HepG2 (cell line): ENCODE results near the gene KRT16. TPM values are rescaled to one million over a fixed set of nuclear protein-coding genes. Genes with fewer than 3 reads are reported as not detected.

Experiments used
- ATAC-seq: fragments of 200-7000 bp; cut with Tn5 transposase; 3 replicates; pipeline ENCODE4 v1.9.1; 2020; ENCODE audit warnings: mild to moderate bottlenecking, moderate library complexity
- BruUV-seq: library from RNA; stranded (reverse); fragments of 400-500 nt; replicated peaks from 2 replicates; lab custom pipeline; 2021; lab: Mats Ljungman, UMichigan
- CTCF ChIA-PET: fragments of 300-600 bp; formaldehyde crosslinking; extraction: SDS; loops from one replicate; lab custom pipeline; 2021; ENCODE audit warnings: low total read pairs, inconsistent platforms, low intra/inter-chr PET ratio; lab: Yijun Ruan, JAX
- POLR2A ChIA-PET: fragments of 350-600 bp; sonication (Branson Sonifier 250); formaldehyde crosslinking; loops from one replicate; lab custom pipeline; 2020; ENCODE audit warnings: antibody characterized with exemption, inconsistent platforms; lab: Yijun Ruan, JAX
- DNase-seq: peaks from one replicate; pipeline ENCODE4 v3.0.0-alpha.2; 2015; ENCODE audit warnings: low spot score
- FAIRE-seq: peaks from 3 replicates; lab custom pipeline; 2011; peaks lifted over from hg19 to GRCh38; lab: Jason Lieb, UNC
- H2AFZ ChIP-seq: one replicate; pipeline ENCODE4 v1.6.1; 2011; ENCODE audit warnings: low read length, inconsistent platforms
- H3K27ac ChIP-seq: fragments of 300-600 bp; 3 replicates; pipeline ENCODE4 v1.8.0; 2011; ENCODE audit warnings: mixed run types, mild to moderate bottlenecking, mixed read lengths, low read length, inconsistent platforms; ENCODE audit not compliant: insufficient read depth; ENCODE audit errors: extremely low read length
- H3K27me3 ChIP-seq, 2 experiments: fragments of 200-600 bp in 1 of 2; 2 replicates in 1 of 2; 3 replicates in 1 of 2; pipeline versions ENCODE4 v1.6.0 to v1.8.0; 2011; ENCODE audit warnings: low read length in 2 of 2, mild to moderate bottlenecking in 2 of 2, moderate library complexity in 2 of 2, inconsistent platforms in 1 of 2; ENCODE audit not compliant: insufficient read depth in 2 of 2, control insufficient read depth in 1 of 2
- H3K36me3 ChIP-seq, 2 experiments: fragments of 200-600 bp in 1 of 2; replicated peaks in 1 of 2; 2 replicates in 1 of 2; 3 replicates in 1 of 2; pipeline versions ENCODE4 v1.5.1 to v1.8.0; 2011; ENCODE audit warnings: low read length in 2 of 2, inconsistent platforms in 1 of 2; ENCODE audit not compliant: insufficient read depth in 2 of 2, control insufficient read depth in 1 of 2
- H3K4me1 ChIP-seq: 2 replicates; pipeline ENCODE4 v1.5.1; 2012; ENCODE audit warnings: low read length, inconsistent platforms; ENCODE audit not compliant: insufficient read depth
- H3K4me2 ChIP-seq: 2 replicates; pipeline ENCODE4 v1.6.0; 2011; ENCODE audit warnings: low read depth, low read length, inconsistent platforms
- H3K4me3 ChIP-seq, 3 experiments: fragments of 200-600 bp in 1 of 3; sonication (generic), shearing (Covaris generic) in 1 of 3; replicated peaks in 1 of 3; 2 replicates each; pipeline ENCODE4 v1.5.1; 2011 to 2016; ENCODE audit warnings: low read length in 3 of 3, inconsistent platforms in 2 of 3, low read depth in 2 of 3, mild to moderate bottlenecking in 2 of 3, control low read depth in 1 of 3, mixed read lengths in 1 of 3; ENCODE audit not compliant: insufficient read depth in 1 of 3
- H3K79me2 ChIP-seq: one replicate; pipeline ENCODE4 v1.6.1; 2011; ENCODE audit warnings: low read length, inconsistent platforms; ENCODE audit not compliant: insufficient read depth
- H3K9ac ChIP-seq: 2 replicates; pipeline ENCODE4 v1.6.0; 2011; ENCODE audit warnings: mild to moderate bottlenecking, low read depth, low read length, inconsistent platforms; ENCODE audit not compliant: insufficient read depth
- H3K9me3 ChIP-seq: 2 replicates; pipeline ENCODE4 v1.5.1; 2012; ENCODE audit warnings: mild to moderate bottlenecking, low read length
- H4K20me1 ChIP-seq: 2 replicates; pipeline ENCODE4 v1.6.0; 2011; ENCODE audit warnings: inconsistent platforms, mild to moderate bottlenecking, low read length, moderate library complexity; ENCODE audit not compliant: insufficient read depth
- FOXO1 ChIP-seq: sonication (generic); formaldehyde crosslinking; IDR thresholded peaks from 2 replicates; pipeline ENCODE4 v1.4.0; 2020; ENCODE audit warnings: missing genetic modification reagents
- GZF1 ChIP-seq: sonication (generic); formaldehyde crosslinking; IDR thresholded peaks from 2 replicates; pipeline ENCODE4 v1.5.1; 2020; ENCODE audit warnings: mild to moderate bottlenecking, missing genetic modification reagents
- IRX3 ChIP-seq: sonication (generic); formaldehyde crosslinking; IDR thresholded peaks from 2 replicates; pipeline ENCODE4 v1.8.1; 2023; ENCODE audit warnings: mild to moderate bottlenecking, low read depth, missing genetic modification reagents, borderline replicate concordance
- MYNN ChIP-seq: sonication (generic); formaldehyde crosslinking; IDR thresholded peaks from 2 replicates; pipeline ENCODE4 v1.4.0; 2020; ENCODE audit warnings: mild to moderate bottlenecking, low read depth, missing genetic modification reagents
- SYNCRIP ChIP-seq: fragments of 200-400 bp; formaldehyde crosslinking; IDR thresholded peaks from 2 replicates; pipeline ENCODE4 v1.6.1; 2018; ENCODE audit warnings: mild to moderate bottlenecking, low read depth, low read length; ENCODE audit not compliant: insufficient read depth
- U2AF2 ChIP-seq: fragments of 200-400 bp; formaldehyde crosslinking; IDR thresholded peaks from 2 replicates; pipeline ENCODE4 v1.6.1; 2017; ENCODE audit warnings: low read depth, mild to moderate bottlenecking, low read length
- ZNF235 ChIP-seq: sonication (generic); formaldehyde crosslinking; IDR thresholded peaks from 2 replicates; pipeline ENCODE4 v1.8.1; 2023; ENCODE audit warnings: mild to moderate bottlenecking, missing genetic modification reagents, borderline replicate concordance
- ZNF83 ChIP-seq: sonication (generic); formaldehyde crosslinking; IDR thresholded peaks from 2 replicates; pipeline ENCODE4 v1.4.0; 2020; ENCODE audit warnings: missing genetic modification reagents, mild to moderate bottlenecking, borderline replicate concordance
- ZNF850 ChIP-seq: sonication (generic); formaldehyde crosslinking; conservative IDR thresholded peaks from 2 replicates; pipeline ENCODE4 v1.9.0; 2021; ENCODE audit warnings: mild to moderate bottlenecking, missing genetic modification reagents
- WGBS: methylation state at CpG from one replicate; pipeline ENCODE4 v1.1.6; 2017; ENCODE audit warnings: low lambda C conversion rate; 5-methylcytosine and 5-hydroxymethylcytosine counted together
- in situ Hi-C: cut with HindIII; loops from 2 replicates; pipeline ENCODE4 v1.10.0; 2017; ENCODE audit warnings: low pct_unique_long_range_greater_than_20kb; ENCODE audit not compliant: extremely low pct_ligation_motif_present
- intact Hi-C: fragments of 100-400 bp; cut with micrococcal nuclease; formaldehyde crosslinking; loops from one replicate; pipeline ENCODE4 v1.10.0; 2022; ENCODE audit not compliant: unreplicated experiment
- polyA plus RNA-seq, 8 experiments: library from polyadenylated mRNA; depleted of rRNA in 3 of 8; stranded (reverse) in 7 of 8; unstranded in 1 of 8; fragments of >200 nt; fragmentation: Illumina TruSeq in 4 of 8; extraction: Trizol in 4 of 8; gene quantifications; 2 replicates each; pipeline versions ENCODE4 v1.2.1 to v1.2.3, GENCODE V29; 2011 to 2016; ENCODE audit warnings: low read depth in 4 of 8, missing spikeins in 1 of 8, mixed read lengths in 1 of 8; ENCODE audit not compliant: insufficient read depth in 1 of 8
- total RNA-seq, 5 experiments: library from RNA; depleted of rRNA; stranded (reverse); fragments of >200 nt; fragmentation: Illumina TruSeq; extraction: Trizol; gene quantifications; 2 replicates each; pipeline ENCODE4 v1.2.3, GENCODE V29; 2016; ENCODE audit warnings: low read depth in 1 of 5
- TF ChIP-seq, protein P1 (sequence below): sonication (generic); formaldehyde crosslinking; IDR thresholded peaks from 2 replicates; pipeline ENCODE4 v1.9.0; 2022; ENCODE audit warnings: missing genetic modification reagents, mild to moderate bottlenecking, borderline replicate concordance
- TF ChIP-seq, protein P2 (sequence below): sonication (generic); formaldehyde crosslinking; IDR thresholded peaks from 2 replicates; pipeline ENCODE4 v1.9.0; 2022; ENCODE audit warnings: low read depth, missing genetic modification reagents
- TF ChIP-seq, protein P3 (sequence below): sonication (generic); formaldehyde crosslinking; IDR thresholded peaks from 2 replicates; pipeline ENCODE4 v1.5.0; 2020; ENCODE audit warnings: mild to moderate bottlenecking, missing genetic modification reagents

Gene KRT16
- total and polyA plus RNA-seq, 2 of the 13 experiments (the other 11 are each of a cell fraction or from before 2014, with no cell fraction given) = not detected

DNA sequence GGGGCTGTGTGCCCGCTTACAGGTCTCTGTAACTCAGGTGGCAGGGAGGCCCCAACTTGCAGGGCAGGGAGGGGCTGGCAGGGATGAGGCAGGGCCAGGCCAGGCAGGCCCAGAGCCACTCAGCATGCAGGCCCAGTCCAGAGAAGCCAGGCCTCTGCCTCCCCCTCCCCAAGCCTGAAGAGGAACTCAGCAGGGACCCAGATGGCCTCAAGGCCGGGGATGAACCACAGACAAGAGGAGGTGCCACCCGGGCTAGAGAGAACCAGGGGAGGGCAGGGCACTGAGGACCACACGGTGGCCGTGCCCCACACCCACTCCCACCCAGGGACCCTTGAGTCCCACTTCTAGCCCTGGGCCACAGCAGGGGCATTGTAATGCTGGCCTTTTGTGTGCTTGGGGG, 46.3 kb upstream of the KRT16 start:
- 15% methylated on average over 3 of the region's 5 CpGs for WGBS
- POLR2A ChIA-PET = no interaction called here
- BruUV-seq = no TSS peak
- intact Hi-C loops (no loop called here), in situ Hi-C loops (no loop called here)
- FAIRE-seq = no peak
- Histone ChIP-seq H3K9me3 (no peaks in the 10 kb centered on the region), H3K4me1 (peaks cover 10% of the 10 kb centered on the region), H3K27ac (no peak overlapping the region), H3K9ac (no peak overlapping the region), H4K20me1 (no peaks in the 10 kb centered on the region), H3K4me2 (no peak overlapping the region), H3K4me3 (no peak overlapping the region), H3K79me2 (no peaks in the 10 kb centered on the region), H3K36me3 (no peaks in the 10 kb centered on the region), H3K27me3 (peaks cover 22 to 68% of the 10 kb centered on the region in 2 experiments), H2AFZ (no peak overlapping the region)
- DNase-seq = no peak
- CTCF ChIA-PET = interaction anchor here (1.8 kb wide), 1 partner anchor 11 kb away, joined by 5 read pairs; no protein-coding TSS in a partner anchor
- ATAC-seq = no peak
- TF ChIP-seq MYNN (CRISPR knock-in tag) (no peak), ZNF83 (CRISPR knock-in tag) (no peak)

DNA sequence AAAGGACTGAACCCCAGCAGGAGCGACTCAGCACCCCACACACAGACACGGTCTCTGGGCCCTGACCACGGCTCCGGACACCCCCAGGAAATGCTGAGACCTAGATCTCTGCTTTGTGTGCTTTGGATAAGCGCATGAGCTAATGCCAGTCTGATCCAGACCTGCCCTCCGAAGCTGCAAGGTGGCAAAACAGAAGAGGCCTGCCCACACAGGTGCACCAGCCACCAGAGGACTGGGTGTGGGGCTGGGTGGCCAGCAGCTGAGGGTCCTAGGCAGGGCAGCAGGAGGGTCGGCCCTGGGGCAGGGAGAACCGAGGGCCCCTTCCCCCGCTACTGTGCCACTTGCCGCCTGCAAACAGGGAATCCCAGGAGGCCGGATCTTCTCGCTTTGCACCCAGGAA, 45.4 kb upstream of the KRT16 start:
- Histone ChIP-seq H3K27me3 (peaks cover 24 to 72% of the 10 kb centered on the region in 2 experiments), H3K79me2 (no peaks in the 10 kb centered on the region), H3K4me2 (no peak overlapping the region), H4K20me1 (no peaks in the 10 kb centered on the region), H3K4me3 (no peak overlapping the region), H3K36me3 (no peaks in the 10 kb centered on the region), H3K27ac (no peak overlapping the region), H3K9ac (no peak overlapping the region), H3K4me1 (peaks cover 2% of the 10 kb centered on the region), H2AFZ (no peak overlapping the region), H3K9me3 (no peaks in the 10 kb centered on the region)
- in situ Hi-C loops = no loop called here
- no TSS peak for BruUV-seq
- 24% methylated on average over 10 of the region's 12 CpGs for WGBS
- no peak for DNase-seq
- no peak for ATAC-seq
- FAIRE-seq = no peak
- intact Hi-C loops = no loop called here
- ChIA-PET POLR2A (no interaction called here), CTCF (interaction anchor here (1.8 kb wide), 1 partner anchor 10 kb away, joined by 5 read pairs; no protein-coding TSS in a partner anchor)
- TF ChIP-seq U2AF2 (no peak), GZF1 (CRISPR knock-in tag) (no peak), ZNF235 (CRISPR knock-in tag) (no peak), ZNF850 (CRISPR knock-in tag) (no peak), SYNCRIP (no peak), FOXO1 (CRISPR knock-in tag) (no peak), IRX3 (CRISPR knock-in tag) (no peak)
- TF ChIP-seq, protein P1, sequence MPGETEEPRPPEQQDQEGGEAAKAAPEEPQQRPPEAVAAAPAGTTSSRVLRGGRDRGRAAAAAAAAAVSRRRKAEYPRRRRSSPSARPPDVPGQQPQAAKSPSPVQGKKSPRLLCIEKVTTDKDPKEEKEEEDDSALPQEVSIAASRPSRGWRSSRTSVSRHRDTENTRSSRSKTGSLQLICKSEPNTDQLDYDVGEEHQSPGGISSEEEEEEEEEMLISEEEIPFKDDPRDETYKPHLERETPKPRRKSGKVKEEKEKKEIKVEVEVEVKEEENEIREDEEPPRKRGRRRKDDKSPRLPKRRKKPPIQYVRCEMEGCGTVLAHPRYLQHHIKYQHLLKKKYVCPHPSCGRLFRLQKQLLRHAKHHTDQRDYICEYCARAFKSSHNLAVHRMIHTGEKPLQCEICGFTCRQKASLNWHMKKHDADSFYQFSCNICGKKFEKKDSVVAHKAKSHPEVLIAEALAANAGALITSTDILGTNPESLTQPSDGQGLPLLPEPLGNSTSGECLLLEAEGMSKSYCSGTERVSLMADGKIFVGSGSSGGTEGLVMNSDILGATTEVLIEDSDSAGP (CRISPR knock-in tag) = no peak
- TF ChIP-seq, protein P2, sequence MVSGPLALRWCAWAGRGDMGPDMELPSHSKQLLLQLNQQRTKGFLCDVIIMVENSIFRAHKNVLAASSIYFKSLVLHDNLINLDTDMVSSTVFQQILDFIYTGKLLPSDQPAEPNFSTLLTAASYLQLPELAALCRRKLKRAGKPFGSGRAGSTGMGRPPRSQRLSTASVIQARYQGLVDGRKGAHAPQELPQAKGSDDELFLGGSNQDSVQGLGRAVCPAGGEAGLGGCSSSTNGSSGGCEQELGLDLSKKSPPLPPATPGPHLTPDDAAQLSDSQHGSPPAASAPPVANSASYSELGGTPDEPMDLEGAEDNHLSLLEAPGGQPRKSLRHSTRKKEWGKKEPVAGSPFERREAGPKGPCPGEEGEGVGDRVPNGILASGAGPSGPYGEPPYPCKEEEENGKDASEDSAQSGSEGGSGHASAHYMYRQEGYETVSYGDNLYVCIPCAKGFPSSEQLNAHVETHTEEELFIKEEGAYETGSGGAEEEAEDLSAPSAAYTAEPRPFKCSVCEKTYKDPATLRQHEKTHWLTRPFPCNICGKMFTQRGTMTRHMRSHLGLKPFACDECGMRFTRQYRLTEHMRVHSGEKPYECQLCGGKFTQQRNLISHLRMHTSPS (CRISPR knock-in tag) = no peak
- TF ChIP-seq, protein P3, sequence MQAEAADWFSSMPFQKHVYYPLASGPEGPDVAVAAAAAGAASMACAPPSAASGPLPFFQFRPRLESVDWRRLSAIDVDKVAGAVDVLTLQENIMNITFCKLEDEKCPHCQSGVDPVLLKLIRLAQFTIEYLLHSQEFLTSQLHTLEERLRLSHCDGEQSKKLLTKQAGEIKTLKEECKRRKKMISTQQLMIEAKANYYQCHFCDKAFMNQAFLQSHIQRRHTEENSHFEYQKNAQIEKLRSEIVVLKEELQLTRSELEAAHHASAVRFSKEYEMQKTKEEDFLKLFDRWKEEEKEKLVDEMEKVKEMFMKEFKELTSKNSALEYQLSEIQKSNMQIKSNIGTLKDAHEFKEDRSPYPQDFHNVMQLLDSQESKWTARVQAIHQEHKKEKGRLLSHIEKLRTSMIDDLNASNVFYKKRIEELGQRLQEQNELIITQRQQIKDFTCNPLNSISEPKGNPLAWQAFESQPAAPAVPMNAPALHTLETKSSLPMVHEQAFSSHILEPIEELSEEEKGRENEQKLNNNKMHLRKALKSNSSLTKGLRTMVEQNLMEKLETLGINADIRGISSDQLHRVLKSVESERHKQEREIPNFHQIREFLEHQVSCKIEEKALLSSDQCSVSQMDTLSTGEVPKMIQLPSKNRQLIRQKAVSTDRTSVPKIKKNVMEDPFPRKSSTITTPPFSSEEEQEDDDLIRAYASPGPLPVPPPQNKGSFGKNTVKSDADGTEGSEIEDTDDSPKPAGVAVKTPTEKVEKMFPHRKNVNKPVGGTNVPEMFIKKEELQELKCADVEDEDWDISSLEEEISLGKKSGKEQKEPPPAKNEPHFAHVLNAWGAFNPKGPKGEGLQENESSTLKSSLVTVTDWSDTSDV (CRISPR knock-in tag) = no peak
